IMR-90 (cell line): ENCODE results near the gene IL2RA. TPM values are rescaled to one million over a fixed set of nuclear protein-coding genes. Genes with fewer than 3 reads are reported as not detected.

ENCODE experiments used
- ATAC-seq: fragments of 200-7000 bp; cut with Tn5 transposase; 2 replicates; pipeline ENCODE4 v1.9.1; 2020; ENCODE audit warnings: low read depth, mild to moderate bottlenecking, moderate library complexity
- BruUV-seq: library from RNA; stranded (reverse); fragments of 400-500 nt; replicated peaks from 2 replicates; lab custom pipeline; 2021; lab: Mats Ljungman, UMichigan
- CTCF ChIA-PET: fragments of 300-600 bp; formaldehyde crosslinking; extraction: SDS; loops from one replicate; lab custom pipeline; 2021; ENCODE audit warnings: antibody characterized with exemption; lab: Yijun Ruan, JAX
- POLR2A ChIA-PET: fragments of 300-600 bp; sonication (Branson Sonifier 250); formaldehyde crosslinking; loops from one replicate; lab custom pipeline; 2022; ENCODE audit warnings: antibody characterized with exemption; ENCODE audit not compliant: unreplicated experiment; lab: Charles Lee
- DNase-seq: peaks from one replicate; pipeline ENCODE4 v3.0.0; 2013
- H2AFZ ChIP-seq: replicated peaks from 2 replicates; pipeline ENCODE3; 2013; ENCODE audit warnings: low read length, mild to moderate bottlenecking; ENCODE audit not compliant: poor library complexity
- H2AK5ac ChIP-seq: 2 replicates; pipeline ENCODE4 v1.6.1; 2013; ENCODE audit warnings: low read depth, low read length, inconsistent platforms
- H2AK9ac ChIP-seq: replicated peaks from 2 replicates; pipeline ENCODE3; 2013; ENCODE audit warnings: mild to moderate bottlenecking, low read depth, low read length, moderate library complexity; ENCODE audit not compliant: poor library complexity
- H2BK120ac ChIP-seq: 2 replicates; pipeline ENCODE4 v1.6.1; 2013; ENCODE audit warnings: low read depth, low read length, inconsistent platforms
- H2BK15ac ChIP-seq: 3 replicates; pipeline ENCODE4 v1.6.1; 2013; ENCODE audit warnings: low read depth, low read length, inconsistent platforms
- H2BK20ac ChIP-seq: 2 replicates; pipeline ENCODE4 v1.6.1; 2013; ENCODE audit warnings: low read depth, mild to moderate bottlenecking, inconsistent platforms, low read length, moderate library complexity
- H2BK5ac ChIP-seq: 2 replicates; pipeline ENCODE4 v1.6.1; 2013; ENCODE audit warnings: mild to moderate bottlenecking, low read depth, low read length, inconsistent platforms; ENCODE audit not compliant: poor library complexity, severe bottlenecking
- H3K14ac ChIP-seq: replicated peaks from 2 replicates; pipeline ENCODE4 v1.6.1; 2013; ENCODE audit warnings: low read depth, low read length, inconsistent platforms
- H3K18ac ChIP-seq: 2 replicates; pipeline ENCODE4 v1.6.1; 2013; ENCODE audit warnings: low read depth, low read length, control low read depth
- H3K23ac ChIP-seq: 2 replicates; pipeline ENCODE4 v1.6.1; 2013; ENCODE audit warnings: low read depth, low read length, inconsistent platforms
- H3K27ac ChIP-seq: 2 replicates; pipeline ENCODE4 v1.5.1; 2013; ENCODE audit warnings: mild to moderate bottlenecking, control low read depth, low read length; ENCODE audit not compliant: insufficient read depth
- H3K27me3 ChIP-seq: 2 replicates; pipeline ENCODE4 v1.6.1; 2013; ENCODE audit warnings: low read length; ENCODE audit not compliant: control insufficient read depth, insufficient read depth
- H3K36me3 ChIP-seq: 2 replicates; pipeline ENCODE4 v1.6.1; 2013; ENCODE audit warnings: low read length, mixed read lengths; ENCODE audit not compliant: control insufficient read depth, insufficient read depth
- H3K4ac ChIP-seq: 2 replicates; pipeline ENCODE4 v1.6.1; 2013; ENCODE audit warnings: low read depth, low read length, inconsistent platforms
- H3K4me1 ChIP-seq: 2 replicates; pipeline ENCODE4 v1.6.1; 2013; ENCODE audit warnings: low read length, mixed read lengths; ENCODE audit not compliant: control insufficient read depth, insufficient read depth
- H3K4me2 ChIP-seq: 2 replicates; pipeline ENCODE4 v1.6.1; 2013; ENCODE audit warnings: low read depth, mild to moderate bottlenecking, control low read depth, low read length, moderate library complexity
- H3K4me3 ChIP-seq: 2 replicates; pipeline ENCODE4 v1.5.1; 2013; ENCODE audit warnings: low read depth, mild to moderate bottlenecking, control low read depth, low read length, moderate library complexity; ENCODE audit not compliant: insufficient read depth
- H3K56ac ChIP-seq: 2 replicates; pipeline ENCODE4 v1.6.1; 2013; ENCODE audit warnings: low read length, inconsistent platforms; ENCODE audit not compliant: insufficient read depth; ENCODE audit errors: extremely low read depth
- H3K79me1 ChIP-seq, 2 experiments: 2 replicates each; pipeline ENCODE4 v1.6.1; 2013; ENCODE audit warnings: low read length in 2 of 2, inconsistent platforms in 1 of 2, low read depth in 1 of 2
- H3K9ac ChIP-seq: 2 replicates; pipeline ENCODE4 v1.6.1; 2013; ENCODE audit warnings: low read depth, low read length, control low read depth
- H3K9me1 ChIP-seq: 2 replicates; pipeline ENCODE4 v1.6.1; 2013; ENCODE audit warnings: low read length, inconsistent platforms; ENCODE audit not compliant: insufficient read depth
- H3K9me3 ChIP-seq: 2 replicates; pipeline ENCODE4 v1.6.1; 2013; ENCODE audit warnings: low read length; ENCODE audit not compliant: control insufficient read depth, insufficient read depth
- H4K20me1 ChIP-seq: 2 replicates; pipeline ENCODE4 v1.6.1; 2013; ENCODE audit warnings: low read length, inconsistent platforms; ENCODE audit not compliant: insufficient read depth
- H4K5ac ChIP-seq: 2 replicates; pipeline ENCODE4 v1.6.1; 2013; ENCODE audit warnings: mild to moderate bottlenecking, low read depth, low read length, control low read depth
- H4K8ac ChIP-seq, 2 experiments: 2 replicates each; pipeline ENCODE4 v1.6.1; 2013; ENCODE audit warnings: low read depth in 2 of 2, low read length in 2 of 2, control low read depth in 1 of 2, inconsistent platforms in 1 of 2
- H4K91ac ChIP-seq: 2 replicates; pipeline ENCODE4 v1.6.1; 2013; ENCODE audit warnings: low read depth, low read length, inconsistent platforms; ENCODE audit not compliant: insufficient read depth
- CEBPB ChIP-seq: IDR thresholded peaks from 2 replicates; pipeline ENCODE4 v1.6.1; 2012; ENCODE audit warnings: low read depth, low read length, improper control_type of control experiment
- CTCF ChIP-seq: conservative IDR thresholded peaks from 2 replicates; pipeline ENCODE4 v1.5.1; 2012; ENCODE audit warnings: mild to moderate bottlenecking, low read depth, low read length, improper control_type of control experiment
- MXI1 ChIP-seq: IDR thresholded peaks from 2 replicates; pipeline ENCODE4 v1.6.1; 2012; ENCODE audit warnings: low read depth, mild to moderate bottlenecking, low read length, moderate library complexity, borderline replicate concordance
- NFE2L2 ChIP-seq: fragments of 150-350 bp; IDR thresholded peaks from 2 replicates; pipeline ENCODE4 v1.6.1; 2016; ENCODE audit warnings: low read depth, mild to moderate bottlenecking, low read length
- RAD21 ChIP-seq: IDR thresholded peaks from 2 replicates; pipeline ENCODE4 v1.6.1; 2012; ENCODE audit warnings: low read length, improper control_type of control experiment
- SMC3 ChIP-seq: fragments of 150-350 bp; IDR thresholded peaks from 2 replicates; pipeline ENCODE4 v1.6.1; 2016; ENCODE audit warnings: low read depth, mild to moderate bottlenecking, antibody characterized with exemption, low read length, moderate library complexity
- WGBS, 2 experiments: methylation state at CpG; one replicate each; pipeline versions ENCODE4 v1.1.5 to v1.1.7; 2013; ENCODE audit warnings: missing lambda C conversion rate in 2 of 2; ENCODE audit not compliant: insufficient read length in 1 of 2; ENCODE audit errors: extremely low coverage in 2 of 2; 5-methylcytosine and 5-hydroxymethylcytosine counted together
- dilution Hi-C: fragments of 300-500 bp; cut with HindIII; formaldehyde crosslinking; loops from one replicate; pipeline ENCODE4 v1.14.3; 2018; ENCODE audit warnings: low sequenced_read_pairs; ENCODE audit not compliant: unreplicated experiment
- in situ Hi-C: fragments of 300-500 bp; cut with MboI; formaldehyde crosslinking; loops from 3 replicates; pipeline ENCODE4 v1.14.3; 2019; ENCODE audit warnings: low sequenced_read_pairs, inconsistent platforms, mixed read lengths
- intact Hi-C: fragments of 100-400 bp; cut with micrococcal nuclease; formaldehyde crosslinking; loops from 2 replicates; pipeline ENCODE4 v1.10.0; 2022
- polyA plus RNA-seq, 3 experiments: library from polyadenylated mRNA; depleted of rRNA; stranded (reverse); fragments of >200 nt; gene quantifications; 2 replicates each; pipeline ENCODE4 v1.2.3, GENCODE V29; 2012; ENCODE audit warnings: low replicate concordance in 1 of 3
- total RNA-seq: library from RNA; depleted of rRNA; stranded (reverse); fragments of >200 nt; gene quantifications from 2 replicates; pipeline ENCODE4 v1.2.3, GENCODE V29; 2012
- TF ChIP-seq, protein P1 (sequence below): fragments of 150-350 bp; IDR thresholded peaks from 2 replicates; pipeline ENCODE4 v1.6.1; 2016; ENCODE audit warnings: low read depth, mild to moderate bottlenecking, low read length, moderate library complexity, borderline replicate concordance

IL2RA gene
- total and polyA plus RNA-seq, 2 of the 4 experiments (the other 2 are of a cell fraction) = not detected

- no peak overlapping the region for H3K4me3 ChIP-seq
- H3K9ac ChIP-seq = no peak overlapping the region
- H3K18ac ChIP-seq = no peak overlapping the region
- WGBS, 2 experiments = 50% methylated on average over 1 of the region's 3 CpGs; no CpG with 5 or more reads in 1 of the 2 experiments
- ATAC-seq (no peak), DNase-seq (no peak)
- no peaks in the 10 kb centered on the region for H4K20me1 ChIP-seq
- no peaks in the 10 kb centered on the region for H3K79me1 ChIP-seq
- no peaks in the 10 kb centered on the region for H3K9me1 ChIP-seq
- BruUV-seq = no TSS peak
- dilution Hi-C loops (no loop called here), in situ Hi-C loops (no loop called here), intact Hi-C loops (no loop called here)
- no peak overlapping the region for H2AK5ac ChIP-seq
- no peak overlapping the region for H3K4me2 ChIP-seq
- no peak overlapping the region for H3K56ac ChIP-seq
- H2BK5ac ChIP-seq = no peak overlapping the region
- CTCF ChIA-PET = no interaction called here
- H3K27me3 ChIP-seq = peaks cover 25% of the 10 kb centered on the region
- H3K36me3 ChIP-seq = no peaks in the 10 kb centered on the region
- H3K27ac ChIP-seq = no peak overlapping the region
- H4K8ac ChIP-seq = no peak overlapping the region
- no peak overlapping the region for H3K14ac ChIP-seq
- no peaks in the 10 kb centered on the region for H3K4me1 ChIP-seq
- no peak overlapping the region for H3K23ac ChIP-seq
- H2AK9ac ChIP-seq = no peak overlapping the region
- no peak overlapping the region for H2BK120ac ChIP-seq
- H4K91ac ChIP-seq = no peak overlapping the region
- no peak overlapping the region for H3K4ac ChIP-seq
- H4K5ac ChIP-seq = no peak overlapping the region
- no peak overlapping the region for H2BK20ac ChIP-seq
- peaks cover 2% of the 10 kb centered on the region; the same call in 1 of the 2 replicates for H3K9me3 ChIP-seq
- TF ChIP-seq RAD21 (no peak), NFE2L2 (no peak), SMC3 (no peak), CTCF (no peak), CEBPB (no peak), MXI1 (no peak)
- TF ChIP-seq, protein P1, sequence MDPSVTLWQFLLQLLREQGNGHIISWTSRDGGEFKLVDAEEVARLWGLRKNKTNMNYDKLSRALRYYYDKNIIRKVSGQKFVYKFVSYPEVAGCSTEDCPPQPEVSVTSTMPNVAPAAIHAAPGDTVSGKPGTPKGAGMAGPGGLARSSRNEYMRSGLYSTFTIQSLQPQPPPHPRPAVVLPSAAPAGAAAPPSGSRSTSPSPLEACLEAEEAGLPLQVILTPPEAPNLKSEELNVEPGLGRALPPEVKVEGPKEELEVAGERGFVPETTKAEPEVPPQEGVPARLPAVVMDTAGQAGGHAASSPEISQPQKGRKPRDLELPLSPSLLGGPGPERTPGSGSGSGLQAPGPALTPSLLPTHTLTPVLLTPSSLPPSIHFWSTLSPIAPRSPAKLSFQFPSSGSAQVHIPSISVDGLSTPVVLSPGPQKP = no peak
- H2BK15ac ChIP-seq = no peak overlapping the region
- no peak overlapping the region for H2AFZ ChIP-seq
- POLR2A ChIA-PET = no interaction called here
Observed at GRCh38 chr10:6065406-6065805, 3.2 kb upstream of the IL2RA start.
